Mesothelial cell of epicardium (in vitro differentiated cells): ENCODE results near the gene CDKN2A. TPM values are rescaled to one million over a fixed set of nuclear protein-coding genes. Genes with fewer than 3 reads are reported as not detected.

Source experiments
- DNase-seq, 2 experiments: peaks; one replicate each; pipeline ENCODE4 v3.0.0; 2021; ENCODE audit warnings: low spot score in 2 of 2; ENCODE audit not compliant: unreplicated experiment in 2 of 2
- H3K27ac Mint-ChIP-seq: 2 replicates; pipeline ENCODE4 v1.8.0; 2021; ENCODE audit warnings: mixed read lengths
- H3K27me3 Mint-ChIP-seq: 2 replicates; pipeline ENCODE4 v1.8.0; 2021; ENCODE audit warnings: low read depth, mixed read lengths
- H3K36me3 Mint-ChIP-seq: 2 replicates; pipeline ENCODE4 v1.8.0; 2021; ENCODE audit warnings: mixed read lengths
- H3K4me1 Mint-ChIP-seq: 2 replicates; pipeline ENCODE4 v1.8.0; 2021; ENCODE audit warnings: mixed read lengths
- H3K4me3 Mint-ChIP-seq: 2 replicates; pipeline ENCODE4 v1.8.0; 2021; ENCODE audit warnings: mild to moderate bottlenecking, moderate library complexity, mixed read lengths
- H3K9me3 Mint-ChIP-seq: 2 replicates; pipeline ENCODE4 v1.8.0; 2021; ENCODE audit warnings: mixed read lengths
- total RNA-seq: library from RNA; stranded (reverse); gene quantifications from 3 replicates; pipeline ENCODE4 v1.2.1, GENCODE V29; 2021
- TF ChIP-seq, protein P1 (sequence below): fragments of 200-600 bp; sonication (generic); IDR thresholded peaks from one replicate; pipeline ENCODE4 v1.5.0; 2021; ENCODE audit warnings: antibody characterized with exemption; ENCODE audit not compliant: unreplicated experiment

CDKN2A gene
- total RNA-seq, 1 donor from 2014 or later, result 86.1 TPM

DNA sequence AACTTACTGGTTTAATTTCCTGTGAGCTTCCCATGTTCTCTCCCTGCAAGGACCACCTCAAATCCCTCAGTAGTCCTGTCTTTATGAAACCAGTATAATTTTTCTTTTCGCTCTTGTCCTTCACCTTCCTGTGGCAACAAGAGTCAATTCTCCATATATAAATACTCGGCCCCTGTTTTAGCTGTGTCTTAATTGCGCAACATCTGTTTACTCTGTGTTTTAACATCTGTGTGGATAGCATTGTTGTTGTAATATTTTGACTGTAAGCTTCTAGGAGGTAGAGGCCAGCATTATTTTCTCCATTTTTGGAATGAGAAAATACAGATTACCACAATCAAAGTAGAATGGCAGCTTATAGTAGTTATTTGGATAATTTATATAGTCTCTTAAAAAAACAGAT lies 45.1 kb upstream of the CDKN2A start:
- Mint-ChIP-seq H3K36me3 (no peaks in the 10 kb centered on the region), H3K27me3 (no peaks in the 10 kb centered on the region), H3K9me3 (no peaks in the 10 kb centered on the region), H3K4me1 (peaks cover 49% of the 10 kb centered on the region), H3K27ac (no peak overlapping the region), H3K4me3 (no peak overlapping the region)
- TF ChIP-seq, protein P1, sequence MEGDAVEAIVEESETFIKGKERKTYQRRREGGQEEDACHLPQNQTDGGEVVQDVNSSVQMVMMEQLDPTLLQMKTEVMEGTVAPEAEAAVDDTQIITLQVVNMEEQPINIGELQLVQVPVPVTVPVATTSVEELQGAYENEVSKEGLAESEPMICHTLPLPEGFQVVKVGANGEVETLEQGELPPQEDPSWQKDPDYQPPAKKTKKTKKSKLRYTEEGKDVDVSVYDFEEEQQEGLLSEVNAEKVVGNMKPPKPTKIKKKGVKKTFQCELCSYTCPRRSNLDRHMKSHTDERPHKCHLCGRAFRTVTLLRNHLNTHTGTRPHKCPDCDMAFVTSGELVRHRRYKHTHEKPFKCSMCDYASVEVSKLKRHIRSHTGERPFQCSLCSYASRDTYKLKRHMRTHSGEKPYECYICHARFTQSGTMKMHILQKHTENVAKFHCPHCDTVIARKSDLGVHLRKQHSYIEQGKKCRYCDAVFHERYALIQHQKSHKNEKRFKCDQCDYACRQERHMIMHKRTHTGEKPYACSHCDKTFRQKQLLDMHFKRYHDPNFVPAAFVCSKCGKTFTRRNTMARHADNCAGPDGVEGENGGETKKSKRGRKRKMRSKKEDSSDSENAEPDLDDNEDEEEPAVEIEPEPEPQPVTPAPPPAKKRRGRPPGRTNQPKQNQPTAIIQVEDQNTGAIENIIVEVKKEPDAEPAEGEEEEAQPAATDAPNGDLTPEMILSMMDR, result no peak
- DNase-seq, result no peak

DNA sequence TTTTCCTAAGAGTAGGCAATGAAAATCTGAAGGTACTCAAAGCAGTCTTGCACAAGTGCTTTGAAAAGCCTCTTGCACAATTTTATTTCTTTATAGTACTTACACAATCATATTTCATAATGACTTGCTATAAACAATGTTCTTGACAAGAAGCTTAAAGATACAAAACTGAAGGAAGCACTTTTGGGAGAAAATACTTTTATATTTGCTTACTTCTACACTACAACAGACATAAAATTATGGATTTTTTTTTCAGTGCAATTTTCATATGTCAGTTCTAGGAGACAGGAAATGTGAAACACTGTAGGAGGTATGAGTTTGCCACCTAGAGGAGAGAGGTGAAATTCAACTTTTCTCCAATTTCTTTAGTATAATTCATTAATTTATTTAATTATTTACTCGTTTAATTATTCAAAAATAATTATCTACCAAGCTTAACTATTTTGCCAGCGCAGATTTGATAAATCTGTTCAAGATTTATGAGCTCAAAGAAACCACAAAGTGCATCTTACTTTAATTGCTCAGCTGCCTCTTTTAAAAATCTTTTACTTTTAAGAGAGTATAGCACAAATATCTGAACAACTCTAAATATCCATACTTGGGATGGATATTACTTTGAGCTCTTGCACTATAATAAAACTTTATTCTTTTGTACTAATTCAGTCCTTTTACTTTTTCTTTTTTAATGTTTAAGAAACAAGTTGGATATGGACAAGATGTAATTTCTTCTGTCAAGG lies 43.9 kb upstream of the CDKN2A start:
- Mint-ChIP-seq H3K27me3 (no peaks in the 10 kb centered on the region), H3K4me1 (peaks cover 45% of the 10 kb centered on the region), H3K9me3 (no peaks in the 10 kb centered on the region), H3K4me3 (no peak overlapping the region), H3K36me3 (no peaks in the 10 kb centered on the region), H3K27ac (no peak overlapping the region)
- TF ChIP-seq, protein P1, result no peak
- DNase-seq, result no peak

DNA sequence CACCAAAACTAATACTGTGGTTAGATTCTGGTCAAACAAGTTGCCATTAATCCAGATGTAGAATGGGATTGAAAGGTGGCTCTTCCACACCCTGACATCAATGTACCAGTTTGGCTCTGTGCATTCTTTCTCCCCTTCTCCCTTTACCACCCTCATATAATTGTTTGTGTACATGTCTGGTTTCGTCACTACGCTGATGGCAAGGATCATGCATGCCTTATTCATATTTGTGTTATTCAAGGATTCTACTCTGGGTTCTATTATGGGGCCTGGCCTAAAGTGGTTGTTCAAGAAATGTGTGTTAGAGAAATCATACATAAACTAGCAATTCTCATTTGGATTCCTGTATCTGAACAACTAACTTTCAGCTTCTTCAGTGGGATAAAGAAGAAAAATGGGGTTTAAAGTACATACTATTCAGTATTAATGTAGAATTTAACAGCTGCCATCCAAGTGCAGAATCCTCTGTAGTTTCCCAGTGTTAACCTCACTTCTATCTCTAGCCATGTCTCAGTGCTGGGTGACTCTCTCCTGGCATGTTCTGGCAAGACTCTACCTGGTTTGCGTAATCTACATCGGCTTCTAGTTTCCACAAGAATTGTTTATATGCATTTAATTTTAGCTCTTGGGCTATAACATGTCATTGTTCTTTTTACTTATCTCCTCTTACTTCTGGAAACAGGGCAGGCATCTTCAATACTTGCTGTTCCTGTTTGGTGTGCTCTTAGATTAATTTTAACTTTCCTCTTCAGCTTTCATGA lies 42.9 kb upstream of the CDKN2A start:
- H3K27me3 Mint-ChIP-seq, result no peaks in the 10 kb centered on the region

DNA sequence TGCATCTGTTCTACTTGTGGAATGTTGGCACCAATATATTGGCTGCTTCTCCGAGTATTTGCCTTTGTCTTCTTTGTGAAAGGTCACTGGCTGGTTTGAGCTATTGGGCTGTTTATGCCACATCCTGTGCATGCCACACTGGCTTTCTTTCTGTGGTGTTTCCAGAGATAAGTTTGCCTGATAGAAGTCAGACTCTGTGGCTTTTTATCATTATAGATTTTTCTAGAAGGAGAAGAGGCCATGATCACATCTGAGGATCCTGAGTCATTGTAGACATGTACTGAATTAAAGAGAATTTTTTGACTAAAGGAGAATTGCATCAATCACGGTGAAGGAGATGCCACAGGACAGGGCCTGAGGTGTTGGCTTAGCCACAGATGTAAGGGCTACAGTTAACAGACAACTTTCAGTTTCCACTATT lies 41.4 kb upstream of the CDKN2A start:
- Mint-ChIP-seq H3K36me3 (no peaks in the 10 kb centered on the region), H3K27ac (no peak overlapping the region), H3K27me3 (no peaks in the 10 kb centered on the region), H3K4me1 (peaks cover 23% of the 10 kb centered on the region), H3K9me3 (no peaks in the 10 kb centered on the region), H3K4me3 (no peak overlapping the region)
- TF ChIP-seq, protein P1, result no peak
- no peak for DNase-seq

More for the DNA sequence above, 42.9 kb upstream of the CDKN2A start:
- TF ChIP-seq, protein P1, result no peak
- Mint-ChIP-seq H3K4me1 (peaks cover 38% of the 10 kb centered on the region), H3K27ac (peak overlapping the region; percentile 81), H3K36me3 (no peaks in the 10 kb centered on the region), H3K9me3 (no peaks in the 10 kb centered on the region), H3K4me3 (no peak overlapping the region)
- DNase-seq, result no peak

DNA sequence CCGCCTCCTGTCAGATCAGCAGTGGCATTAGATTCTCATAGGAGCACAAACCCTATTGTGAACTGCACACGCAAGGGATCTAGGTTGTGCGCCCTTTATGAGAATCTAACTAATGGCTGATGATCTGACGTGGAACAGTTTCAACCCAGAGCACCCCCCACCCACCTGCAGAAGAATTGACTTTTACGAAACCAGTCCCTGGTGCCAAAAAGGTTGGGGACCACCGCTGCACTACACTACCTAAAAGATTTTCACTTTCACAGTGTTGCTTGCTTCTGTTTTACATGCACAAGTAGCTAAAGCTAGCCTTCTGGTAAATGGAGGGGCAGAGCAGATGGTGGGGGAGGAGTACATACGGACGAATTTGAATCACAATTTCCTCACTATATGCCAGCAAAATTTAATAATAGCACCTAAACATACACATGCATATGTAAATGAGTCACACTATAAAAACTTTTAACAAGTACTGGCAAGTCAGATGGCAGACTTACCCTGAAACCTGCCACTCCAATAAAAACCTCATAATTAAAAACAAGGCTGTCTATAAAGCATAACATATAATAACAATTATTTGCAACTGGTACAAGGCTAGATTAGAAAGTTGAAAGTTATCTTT lies 38.9 kb upstream of the CDKN2A start:
- Mint-ChIP-seq H3K36me3 (no peaks in the 10 kb centered on the region), H3K4me3 (no peak overlapping the region), H3K27me3 (no peaks in the 10 kb centered on the region), H3K27ac (no peak overlapping the region), H3K4me1 (peaks cover 20% of the 10 kb centered on the region), H3K9me3 (no peaks in the 10 kb centered on the region)
- TF ChIP-seq, protein P1, result no peak
- DNase-seq, result no peak
